Kidney (tissue), 14 donors: ENCODE results near the gene HOTAIR. TPM values are rescaled to one million over a fixed set of nuclear protein-coding genes. Genes with fewer than 3 reads are reported as not detected.

ENCODE experiments used
- DNase-seq, 5 donors: peaks; one replicate each; pipeline ENCODE4 v3.0.0-alpha.2; 2013 to 2020
- FAIRE-seq: peaks from 2 replicates; lab custom pipeline; 2012; peaks lifted over from hg19 to GRCh38; lab: Jason Lieb, UNC
- H3K27ac ChIP-seq, 2 donors: one replicate each; pipeline ENCODE4 v1.7.0; 2013; ENCODE audit warnings: low read depth in 2 of 2, low read length in 2 of 2, inconsistent platforms in 1 of 2
- H3K27me3 ChIP-seq: one replicate; pipeline ENCODE4 v1.7.1; 2013; ENCODE audit warnings: low read length, inconsistent platforms; ENCODE audit not compliant: control insufficient read depth, insufficient read depth
- H3K36me3 ChIP-seq, 3 donors: one replicate each; pipeline versions ENCODE4 v1.7.0 to v1.7.1; 2013; ENCODE audit warnings: low read length in 3 of 3, control low read depth in 1 of 3, inconsistent platforms in 1 of 3; ENCODE audit not compliant: insufficient read depth in 3 of 3, control insufficient read depth in 2 of 3
- H3K4me1 ChIP-seq, 3 donors: one replicate each; pipeline versions ENCODE4 v1.7.0 to v1.7.1; 2013; ENCODE audit warnings: low read length in 3 of 3, inconsistent platforms in 1 of 3, low read depth in 1 of 3; ENCODE audit not compliant: control insufficient read depth in 2 of 3, insufficient read depth in 2 of 3
- H3K4me3 ChIP-seq, 3 donors: one replicate each; pipeline versions ENCODE4 v1.7.0 to v1.8.1; 2013; ENCODE audit warnings: low read length in 3 of 3, control low read depth in 1 of 3, inconsistent platforms in 1 of 3
- H3K9ac ChIP-seq, 3 donors: one replicate each; pipeline versions ENCODE4 v1.7.0 to v1.7.1; 2013; ENCODE audit warnings: low read length in 3 of 3, control low read depth in 1 of 3, inconsistent platforms in 1 of 3
- H3K9me3 ChIP-seq, 3 donors: one replicate each; pipeline versions ENCODE4 v1.7.0 to v1.7.1; 2013; ENCODE audit warnings: low read length in 3 of 3, control low read depth in 1 of 3, inconsistent platforms in 1 of 3; ENCODE audit not compliant: control insufficient read depth in 2 of 3, insufficient read depth in 1 of 3
- intact Hi-C: fragments of 100-400 bp; cut with DNase I; formaldehyde crosslinking; loops from one replicate; pipeline ENCODE4 v1.11.1; 2022
- microRNA-seq: library from miRNA; unstranded; fragments of <30 nt; microRNA quantifications from one replicate; pipeline ENCODE4 v1.2.0, GENCODE V29; 2020
- polyA plus RNA-seq: library from polyadenylated mRNA; stranded (reverse); fragments of 350-450 nt; fragmentation: Illumina TruSeq; extraction: RNeasy Lipid Tissue Mini Kit (QIAGEN cat#74804); gene quantifications from one replicate; pipeline ENCODE4 v1.2.3, GENCODE V29; 2014; ENCODE audit warnings: low read depth, low replicate concordance; ENCODE audit not compliant: insufficient read depth
- total RNA-seq: library from RNA; stranded (reverse); fragmentation: NEBNext Ultra II Directional; extraction: Animal tissue kit (Norgen Biotek cat#: 25700); gene quantifications from one replicate; pipeline ENCODE4 v1.2.1, GENCODE V29; 2021
- TF ChIP-seq, protein P1 (sequence below): IDR thresholded peaks from 3 replicates; pipeline ENCODE4 v1.5.1; 2012; ENCODE audit warnings: mild to moderate bottlenecking, moderate library complexity, borderline replicate concordance; ENCODE audit not compliant: insufficient read depth; ENCODE audit errors: extremely low read depth
- donor health status: control.
- donor health status: control.
- donor health status: control.
- donor health status: control.
- donor health status: control.
- donor health status: DM: yes; HTN: yes; CAD: no.
- donor health status: Normal renal cell carcinoma (clear cell type).

HOTAIR gene
- total and polyA plus RNA-seq, 2 donors from 2014 or later, result 0.52 to 0.76 TPM

DNA sequence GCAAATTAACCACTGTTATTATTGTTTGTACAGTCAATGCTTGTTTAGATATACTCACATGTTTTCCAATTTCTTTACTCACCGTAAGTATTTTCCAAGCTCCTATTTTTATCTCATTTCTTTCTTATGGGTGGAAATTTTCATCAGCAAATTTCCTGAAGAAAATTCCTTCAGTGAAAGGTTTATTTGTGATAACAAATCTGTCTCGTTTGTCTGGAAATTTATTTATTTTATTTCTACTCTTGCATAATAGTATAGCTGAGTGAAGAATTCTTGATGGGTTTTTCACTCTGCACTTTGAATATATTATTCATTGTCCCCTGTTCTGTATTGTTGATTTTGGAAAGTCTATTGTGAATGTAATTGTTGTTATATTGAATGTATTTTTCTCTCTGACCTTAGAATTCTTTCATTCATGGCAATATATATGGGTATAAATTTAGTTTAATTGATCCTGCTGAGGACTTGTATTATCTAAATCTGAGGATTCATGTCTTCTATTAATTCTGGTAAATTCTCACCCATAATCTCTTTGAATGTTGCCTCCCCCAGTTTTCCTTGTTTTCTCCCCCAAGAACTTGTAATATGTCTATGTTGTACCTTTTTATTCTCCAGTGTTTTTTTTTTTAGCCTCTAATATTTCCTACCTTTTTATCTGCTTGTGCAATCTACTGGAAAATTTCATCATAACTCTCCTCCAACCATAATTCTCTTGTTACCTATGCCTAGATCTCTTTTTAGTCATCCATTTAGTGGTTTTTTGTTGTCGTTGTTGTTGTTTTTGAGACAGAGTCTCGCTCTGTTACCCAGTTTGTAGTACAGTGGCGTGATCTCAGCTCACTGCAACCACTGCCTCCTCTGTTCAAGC lies 57.7 kb downstream of the HOTAIR start:
- intact Hi-C loops, result no loop called here
- no peak overlapping the region for H3K9ac ChIP-seq
- no peaks in the 10 kb centered on the region for H3K36me3 ChIP-seq
- no peak for FAIRE-seq
- no peak overlapping the region for H3K4me3 ChIP-seq
- H3K27ac ChIP-seq, result no peak overlapping the region
- H3K9me3 ChIP-seq, result no peaks in the 10 kb centered on the region
- TF ChIP-seq, protein P1, sequence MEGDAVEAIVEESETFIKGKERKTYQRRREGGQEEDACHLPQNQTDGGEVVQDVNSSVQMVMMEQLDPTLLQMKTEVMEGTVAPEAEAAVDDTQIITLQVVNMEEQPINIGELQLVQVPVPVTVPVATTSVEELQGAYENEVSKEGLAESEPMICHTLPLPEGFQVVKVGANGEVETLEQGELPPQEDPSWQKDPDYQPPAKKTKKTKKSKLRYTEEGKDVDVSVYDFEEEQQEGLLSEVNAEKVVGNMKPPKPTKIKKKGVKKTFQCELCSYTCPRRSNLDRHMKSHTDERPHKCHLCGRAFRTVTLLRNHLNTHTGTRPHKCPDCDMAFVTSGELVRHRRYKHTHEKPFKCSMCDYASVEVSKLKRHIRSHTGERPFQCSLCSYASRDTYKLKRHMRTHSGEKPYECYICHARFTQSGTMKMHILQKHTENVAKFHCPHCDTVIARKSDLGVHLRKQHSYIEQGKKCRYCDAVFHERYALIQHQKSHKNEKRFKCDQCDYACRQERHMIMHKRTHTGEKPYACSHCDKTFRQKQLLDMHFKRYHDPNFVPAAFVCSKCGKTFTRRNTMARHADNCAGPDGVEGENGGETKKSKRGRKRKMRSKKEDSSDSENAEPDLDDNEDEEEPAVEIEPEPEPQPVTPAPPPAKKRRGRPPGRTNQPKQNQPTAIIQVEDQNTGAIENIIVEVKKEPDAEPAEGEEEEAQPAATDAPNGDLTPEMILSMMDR, result no peak
- H3K27me3 ChIP-seq, result peaks cover 48% of the 10 kb centered on the region
- DNase-seq, result no peak
- no peaks in the 10 kb centered on the region for H3K4me1 ChIP-seq

Small RNA genes lying within 50 kb of the gene (microRNA-seq; reads per million reads assigned to microRNA genes)
- gene MIR196A2, result 1,531 reads per million, percentile 82 among the genes with 10 or more reads in this experiment

Other genes with a start within 250 kb of the HOTAIR start
- 109 TPM for gene CALCOCO1, start 247.5 kb downstream of the HOTAIR start, total RNA-seq
- gene CALCOCO1, start 247.5 kb downstream of the HOTAIR start, polyA plus RNA-seq, result 82.2 TPM
- gene CISTR, start 223.0 kb downstream of the HOTAIR start, total RNA-seq, result not detected
- gene CISTR, start 223.0 kb downstream of the HOTAIR start, polyA plus RNA-seq, result not detected
- not detected for gene HOXC13, start 36.1 kb downstream of the HOTAIR start, total RNA-seq
- not detected for gene HOXC13, start 36.1 kb downstream of the HOTAIR start, polyA plus RNA-seq
- not detected for gene HOXC12, start 20.1 kb downstream of the HOTAIR start, total RNA-seq
- gene HOXC12, start 20.1 kb downstream of the HOTAIR start, polyA plus RNA-seq, result not detected
- gene HOXC11, start 1.8 kb downstream of the HOTAIR start, total RNA-seq, result 1.4 TPM
- gene HOXC11, start 1.8 kb downstream of the HOTAIR start, polyA plus RNA-seq, result 0.75 TPM
- 50.7 TPM for gene HOXC10, start 10.2 kb upstream of the HOTAIR start, total RNA-seq
- gene HOXC10, start 10.2 kb upstream of the HOTAIR start, polyA plus RNA-seq, result 49.7 TPM
- gene HOXC9, start 25.2 kb upstream of the HOTAIR start, total RNA-seq, result 16.5 TPM
- 11.7 TPM for gene HOXC9, start 25.2 kb upstream of the HOTAIR start, polyA plus RNA-seq
- 9.0 TPM for gene HOXC8, start 34.0 kb upstream of the HOTAIR start, total RNA-seq
- gene HOXC8, start 34.0 kb upstream of the HOTAIR start, polyA plus RNA-seq, result 2.1 TPM
- 22.0 TPM for gene HOXC6, start 53.5 kb upstream of the HOTAIR start, total RNA-seq
- 11.4 TPM for gene HOXC6, start 53.5 kb upstream of the HOTAIR start, polyA plus RNA-seq
- gene HOXC5, start 58.1 kb upstream of the HOTAIR start, total RNA-seq, result 4.8 TPM
- gene HOXC5, start 58.1 kb upstream of the HOTAIR start, polyA plus RNA-seq, result 0.24 TPM
- 24.5 TPM for gene HOXC4, start 78.9 kb upstream of the HOTAIR start, total RNA-seq
- 13.9 TPM for gene HOXC4, start 78.9 kb upstream of the HOTAIR start, polyA plus RNA-seq
- gene SMUG1, start 214.0 kb upstream of the HOTAIR start, total RNA-seq, result 27.6 TPM
- 68.3 TPM for gene SMUG1, start 214.0 kb upstream of the HOTAIR start, polyA plus RNA-seq